ENCODE measurements around the gene SLC44A5.
"Not testable (repeated sequence)": the region's sequence is repeated elsewhere in the genome, so short reads cannot be mapped to it uniquely, and the experiment has no call there.

SLC44A5 gene

DNA sequence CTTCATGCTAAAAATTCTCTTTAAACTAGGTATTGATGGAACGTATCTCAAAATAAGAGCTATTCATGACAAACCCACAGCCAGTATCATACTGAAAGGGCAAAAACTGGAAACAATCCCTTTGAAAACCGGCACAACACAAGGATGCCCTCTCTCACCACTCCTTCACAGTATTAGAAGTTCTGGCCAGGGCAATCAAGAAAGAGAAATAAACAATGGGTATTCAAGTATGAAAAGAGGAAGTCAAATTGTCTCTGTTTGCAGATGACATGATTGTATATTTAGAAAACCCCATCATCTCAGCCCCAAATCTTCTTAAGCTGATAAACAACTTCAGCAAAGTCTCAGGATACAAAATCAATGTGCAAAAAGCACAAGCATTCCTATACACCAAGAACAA, 349.0 kb downstream of the SLC44A5 start:
- not testable (repeated sequence) for DNase-seq

GRCh38 chr1:75258351-75258750, 352.6 kb downstream of the SLC44A5 start:
- DNase-seq: no peak

- no peak for DNase-seq
Measured at GRCh38 chr1:75257424-75257823, 353.5 kb downstream of the SLC44A5 start.

DNA sequence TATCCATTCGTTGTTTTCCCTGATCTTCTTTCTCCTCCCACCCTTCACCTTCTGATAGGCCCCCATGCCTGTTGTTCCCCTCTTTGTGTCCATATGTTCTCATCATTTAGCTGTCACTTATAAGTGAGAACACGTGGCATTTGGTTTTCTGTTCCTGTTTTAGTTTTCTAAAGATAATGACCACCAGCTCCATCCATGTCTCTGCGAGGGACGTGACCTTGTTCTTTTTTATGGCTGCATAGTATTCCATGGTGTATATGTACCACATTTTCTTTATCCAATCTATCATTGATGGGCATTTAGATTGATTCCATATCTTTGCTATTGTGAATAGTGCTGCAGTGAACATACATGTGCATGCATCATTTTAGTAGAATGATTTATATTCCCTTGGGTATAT, 360.8 kb downstream of the SLC44A5 start:
- not testable (repeated sequence) for DNase-seq

DNA sequence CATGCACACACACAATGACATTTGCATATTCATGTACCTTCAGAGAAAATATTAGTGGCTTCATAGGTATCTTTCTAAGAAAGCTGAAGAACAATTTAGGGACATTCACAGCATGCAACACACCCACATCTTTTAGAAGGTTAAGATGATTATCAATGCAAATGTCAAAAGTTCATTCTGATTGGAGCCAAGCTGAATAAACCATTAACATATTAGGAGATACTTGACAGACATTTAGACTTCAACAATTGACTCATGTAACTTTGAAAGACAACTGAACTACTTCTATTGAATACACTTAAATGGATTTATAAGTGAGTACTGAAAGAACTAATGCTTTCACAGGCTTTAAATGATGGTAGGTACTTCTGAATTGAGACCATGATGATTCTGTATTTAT, 365.7 kb downstream of the SLC44A5 start:
- DNase-seq: no peak

- no peak for DNase-seq
Measured at GRCh38 chr1:75243124-75243523, 367.8 kb downstream of the SLC44A5 start.

- no peak for DNase-seq
Measured at GRCh38 chr1:75237316-75237715, 373.6 kb downstream of the SLC44A5 start.

DNA sequence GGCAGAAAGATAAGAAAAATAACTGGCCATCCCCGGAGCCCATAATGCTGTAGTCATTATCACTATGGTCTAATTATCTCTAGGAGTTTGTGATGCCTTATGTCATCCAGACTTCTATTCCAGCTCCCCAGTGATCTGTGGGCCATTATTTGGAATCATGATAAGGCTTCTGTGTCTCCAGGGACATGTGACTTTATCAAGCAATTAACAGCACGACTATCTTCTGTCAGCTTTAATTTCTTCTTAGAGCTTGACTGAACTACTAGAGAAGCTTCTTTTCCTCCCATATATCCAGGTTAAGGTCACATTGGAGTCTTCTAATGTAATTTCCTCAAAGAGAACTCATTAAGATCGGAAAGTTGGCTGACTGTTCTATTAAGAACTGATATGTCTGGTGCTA, 376.4 kb downstream of the SLC44A5 start:
- no peak for DNase-seq

GRCh38 chr1:75233302-75233929, 377.5 kb downstream of the SLC44A5 start:
- DNase-seq: no peak

GRCh38 chr1:75220072-75220471, 390.8 kb downstream of the SLC44A5 start:
- DNase-seq: no peak

DNA sequence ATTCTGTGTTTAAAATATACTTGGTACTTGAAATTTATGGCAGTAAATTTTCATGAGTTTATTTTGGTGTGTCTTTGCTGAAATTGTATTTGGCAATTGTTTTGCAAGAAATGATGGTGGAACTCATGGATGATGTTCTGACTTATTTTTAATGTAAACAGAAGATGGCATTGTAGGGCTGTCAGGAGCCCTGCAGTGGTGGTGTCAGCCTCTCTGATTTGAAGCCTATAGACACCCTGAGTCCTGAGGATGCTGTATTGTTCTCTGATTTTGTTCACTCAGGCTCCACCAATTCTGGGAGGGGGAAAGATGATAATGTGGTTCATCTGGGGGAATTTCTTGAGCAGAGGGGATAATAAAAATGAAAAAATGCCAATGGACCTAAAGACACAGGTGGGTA, 396.9 kb downstream of the SLC44A5 start:
- no peak for DNase-seq

GRCh38 chr1:75211648-75212047, 399.3 kb downstream of the SLC44A5 start:
- DNase-seq: no peak

DNA sequence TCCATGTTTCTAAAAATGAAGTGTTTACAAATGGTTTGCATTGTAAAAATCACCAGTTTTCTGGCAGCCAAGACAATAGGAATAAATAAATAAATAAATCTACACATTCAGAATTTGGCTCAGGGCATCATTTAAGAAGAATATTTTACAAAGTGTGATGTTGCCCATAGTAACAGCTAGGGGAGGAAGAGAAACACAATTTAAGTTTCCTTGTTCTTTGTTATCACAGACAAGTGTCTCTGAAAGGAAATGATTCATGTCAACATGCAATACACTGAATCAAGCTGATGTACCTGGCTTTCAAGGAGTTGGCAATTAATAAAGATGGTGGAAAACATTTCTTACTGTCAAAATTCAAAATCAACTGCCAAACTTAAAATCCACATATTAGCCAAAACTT, 402.1 kb downstream of the SLC44A5 start:
- DNase-seq: no peak

DNA sequence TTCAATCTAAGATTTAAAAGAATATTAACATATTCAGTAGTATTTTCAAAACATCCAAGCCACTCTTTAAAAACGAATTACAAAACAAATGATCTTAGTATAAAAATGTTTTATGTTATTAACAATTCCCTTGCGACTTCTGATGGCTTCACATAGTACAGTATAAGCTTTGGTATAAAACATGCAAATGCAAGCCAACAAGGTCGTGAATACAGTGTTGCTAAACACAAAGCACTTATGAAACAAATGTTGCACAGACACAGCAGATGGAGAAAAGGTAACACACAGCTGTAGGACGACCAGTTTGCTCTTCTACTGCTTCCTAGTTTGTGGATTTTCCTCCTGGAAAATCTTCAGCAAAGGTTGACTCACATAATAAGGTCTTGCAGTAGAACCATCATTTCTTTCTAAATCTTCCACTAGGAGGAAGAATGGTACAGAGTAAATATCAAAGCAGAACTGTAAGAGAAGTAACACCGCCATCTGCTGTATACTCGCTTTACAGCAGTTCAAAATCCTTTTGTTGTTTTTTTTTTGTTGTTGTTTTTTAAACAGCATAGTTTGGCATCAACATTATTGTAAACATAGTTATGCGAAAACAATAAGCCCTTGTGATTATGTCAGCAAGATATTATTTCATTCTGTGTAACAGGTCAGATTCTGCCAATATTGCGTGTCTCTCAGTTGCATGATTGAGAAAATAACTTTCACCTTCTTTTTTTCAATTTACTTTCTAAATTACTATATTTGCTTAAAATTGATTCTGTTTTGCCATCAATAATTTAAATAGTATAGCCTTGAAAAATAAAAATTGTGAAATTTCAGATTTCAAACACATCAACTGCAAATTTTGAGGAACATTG, 407.3 kb downstream of the SLC44A5 start:
- DNase-seq: no peak

GRCh38 chr1:75202751-75203150, 408.2 kb downstream of the SLC44A5 start:
- DNase-seq: no peak

DNA sequence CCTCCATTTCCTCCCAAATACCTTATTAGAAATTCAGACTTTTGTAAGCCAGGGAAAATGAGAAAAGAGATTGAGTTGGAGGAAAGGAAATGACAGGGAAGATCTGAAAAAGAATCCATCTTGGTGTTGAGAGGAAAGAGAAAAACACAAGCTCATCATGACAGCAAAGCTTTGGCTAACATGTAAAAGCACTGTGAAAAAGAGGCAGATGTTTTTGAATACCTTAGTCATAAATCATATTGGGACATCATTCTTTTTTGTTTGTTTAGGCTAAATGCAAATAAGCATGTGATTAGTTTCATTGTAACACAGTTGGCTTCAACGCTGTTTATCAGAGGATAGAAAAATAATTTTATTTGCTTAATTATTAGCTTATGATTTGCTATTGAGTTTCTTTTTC, 412.2 kb downstream of the SLC44A5 start:
- DNase-seq: no peak

DNA sequence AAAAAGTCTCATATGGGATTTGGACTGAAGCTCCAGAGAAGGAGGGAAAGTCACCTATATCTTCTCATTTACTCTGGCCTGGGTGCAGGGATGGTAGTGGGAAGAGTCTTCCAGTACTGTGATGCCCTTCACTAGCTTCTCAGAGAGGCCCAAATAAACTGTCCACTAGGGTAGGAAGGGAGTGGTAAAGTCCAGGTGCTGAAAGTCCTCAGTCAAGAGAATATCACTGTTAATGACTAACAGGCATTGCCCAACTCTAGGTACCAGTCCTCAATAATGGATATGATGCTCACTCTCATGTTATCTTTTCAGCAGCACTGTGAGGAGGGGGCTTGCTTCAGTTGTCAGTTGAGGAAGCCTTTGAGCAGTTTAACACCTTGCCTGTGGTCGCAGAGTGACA, 412.8 kb downstream of the SLC44A5 start:
- no peak for DNase-seq

- DNase-seq: no peak
Measured at GRCh38 chr1:75188892-75189291, 422.0 kb downstream of the SLC44A5 start.

- not testable (repeated sequence) for DNase-seq
Measured at GRCh38 chr1:75181214-75181955, 429.5 kb downstream of the SLC44A5 start.

GRCh38 chr1:75174031-75174760, 436.7 kb downstream of the SLC44A5 start:
- DNase-seq: no peak

DNA sequence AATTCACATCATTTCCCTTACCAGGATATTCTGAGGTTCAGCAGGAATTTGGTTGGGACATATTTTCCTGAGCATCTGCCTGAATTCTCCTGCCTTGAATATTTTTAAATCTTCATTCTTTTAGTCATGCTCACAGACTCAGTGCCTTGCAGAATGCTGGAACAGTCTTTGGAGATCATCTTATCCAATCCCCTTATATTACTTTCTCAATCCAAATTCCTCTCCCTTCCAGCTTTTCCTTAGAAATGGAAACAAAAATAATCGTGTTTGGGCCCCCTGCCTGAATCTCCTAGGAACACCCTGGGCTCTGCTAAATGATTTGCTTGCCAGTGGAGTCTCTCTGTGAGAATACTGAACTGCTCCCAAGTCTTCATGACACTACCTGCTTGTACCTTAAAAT, 438.4 kb downstream of the SLC44A5 start:
- DNase-seq: no peak

DNA sequence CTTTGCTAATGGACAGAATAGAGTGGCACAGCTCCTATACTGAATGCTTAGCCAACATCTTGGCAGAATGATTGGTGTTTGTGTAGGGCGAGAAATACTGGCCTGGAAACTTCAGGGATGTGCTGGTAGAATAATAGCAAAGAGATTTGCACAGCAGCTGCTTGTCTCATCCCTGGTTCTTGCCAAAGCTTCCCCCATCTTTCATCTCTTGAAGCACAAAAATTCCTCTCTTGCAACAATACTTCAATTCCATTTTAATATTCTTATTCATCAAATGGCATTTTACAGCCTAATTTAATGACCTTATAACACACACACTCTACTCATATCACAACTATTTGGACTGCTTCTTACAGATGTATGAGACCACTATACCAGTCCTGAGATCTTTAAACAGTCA, 439.0 kb downstream of the SLC44A5 start:
- DNase-seq: no peak

DNA sequence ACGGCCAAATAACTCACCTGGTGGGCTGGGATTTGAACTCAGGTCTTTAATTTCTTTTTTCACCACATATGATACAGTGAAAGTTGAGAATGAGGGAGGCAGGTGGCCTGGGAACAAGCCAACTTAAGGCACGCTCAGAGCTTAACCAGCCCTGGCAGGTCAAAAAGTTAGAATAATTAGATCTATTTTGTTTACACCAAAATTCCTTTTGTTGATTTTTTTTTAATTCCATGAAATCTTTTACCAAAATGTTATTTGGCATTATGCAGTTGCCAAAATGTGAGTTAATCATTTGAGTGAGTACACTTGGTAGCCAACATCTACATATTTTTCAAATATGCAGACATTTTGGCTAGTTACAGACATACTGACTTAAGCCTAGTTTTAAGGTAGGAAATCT, 439.9 kb downstream of the SLC44A5 start:
- no peak for DNase-seq

All from GF-D8 (cell line).